Osteoblast (primary cell): ENCODE results near the gene MMEL1. TPM values are rescaled to one million over a fixed set of nuclear protein-coding genes. Genes with fewer than 3 reads are reported as not detected.
A peak's percentile ranks its signal among the peaks of the same experiment; 100 is the strongest.

Source experiments
- DNase-seq: peaks from one replicate; pipeline ENCODE4 v3.0.0; 2011; ENCODE audit warnings: low spot score, mixed read lengths; ENCODE audit not compliant: insufficient read length; ENCODE audit errors: missing footprints
- H2AFZ ChIP-seq: 2 replicates; pipeline ENCODE4 v1.6.0; 2011; ENCODE audit warnings: mild to moderate bottlenecking, low read length
- H3K27ac ChIP-seq: 2 replicates; pipeline ENCODE4 v1.5.1; 2011; ENCODE audit warnings: mild to moderate bottlenecking, low read depth, low read length, moderate library complexity
- H3K27me3 ChIP-seq: 2 replicates; pipeline ENCODE4 v1.6.0; 2012; ENCODE audit warnings: mild to moderate bottlenecking, control low read depth, inconsistent platforms, low read length, moderate library complexity; ENCODE audit not compliant: insufficient read depth
- H3K36me3 ChIP-seq: 2 replicates; pipeline ENCODE4 v1.5.1; 2011; ENCODE audit warnings: mild to moderate bottlenecking, low read length, control low read depth, moderate library complexity; ENCODE audit not compliant: insufficient read depth
- H3K4me1 ChIP-seq: 2 replicates; pipeline ENCODE4 v1.5.1; 2011; ENCODE audit warnings: mild to moderate bottlenecking, low read length, control low read depth, moderate library complexity; ENCODE audit not compliant: insufficient read depth
- H3K4me2 ChIP-seq: 2 replicates; pipeline ENCODE4 v1.6.0; 2011; ENCODE audit warnings: mild to moderate bottlenecking, low read length; ENCODE audit not compliant: insufficient read depth
- H3K4me3 ChIP-seq: fragments of 200-600 bp; sonication (generic); 3 replicates; pipeline ENCODE4 v1.5.1; 2012; ENCODE audit warnings: mild to moderate bottlenecking, low read length, inconsistent platforms; ENCODE audit not compliant: insufficient read depth
- H3K79me2 ChIP-seq: 2 replicates; pipeline ENCODE4 v1.6.0; 2012; ENCODE audit warnings: mild to moderate bottlenecking, low read length, control low read depth, inconsistent platforms; ENCODE audit not compliant: insufficient read depth
- H3K9me3 ChIP-seq: 2 replicates; pipeline ENCODE4 v1.5.1; 2011; ENCODE audit warnings: low read depth, low read length, control low read depth
- H4K20me1 ChIP-seq: 2 replicates; pipeline ENCODE4 v1.6.0; 2012; ENCODE audit warnings: mild to moderate bottlenecking, low read length, control low read depth; ENCODE audit not compliant: insufficient read depth
- CTCF ChIP-seq: IDR thresholded peaks from 2 replicates; pipeline ENCODE4 v1.5.1; 2011; ENCODE audit warnings: mild to moderate bottlenecking, low read depth, low read length, moderate library complexity; ENCODE audit errors: extremely low read depth
- total RNA-seq: library from RNA; depleted of rRNA; stranded (reverse); fragments of >200 nt; gene quantifications from 2 replicates; pipeline ENCODE4 v1.2.3, GENCODE V29; 2012

Gene MMEL1
- total RNA-seq, 1 donor, result under 0.01 TPM

GRCh38 chr1:2564815-2565374 is 67.9 kb downstream of the MMEL1 start:
- Histone ChIP-seq H3K27ac (no peak overlapping the region), H3K36me3 (no peaks in the 10 kb centered on the region), H4K20me1 (peaks cover 3% of the 10 kb centered on the region), H3K27me3 (peaks cover 8% of the 10 kb centered on the region), H2AFZ (no peak overlapping the region), H3K4me1 (no peaks in the 10 kb centered on the region), H3K4me3 (no peak overlapping the region), H3K9me3 (no peaks in the 10 kb centered on the region), H3K79me2 (no peaks in the 10 kb centered on the region), H3K4me2 (no peak overlapping the region)
- no peak for TF ChIP-seq CTCF
- DNase-seq, result peak; percentile 64

- Histone ChIP-seq H3K4me2 (no peak overlapping the region), H3K9me3 (no peaks in the 10 kb centered on the region), H3K27ac (no peak overlapping the region), H3K27me3 (peaks cover 8% of the 10 kb centered on the region), H3K4me1 (no peaks in the 10 kb centered on the region), H3K79me2 (no peaks in the 10 kb centered on the region), H2AFZ (no peak overlapping the region), H4K20me1 (peaks cover 3% of the 10 kb centered on the region), H3K4me3 (no peak overlapping the region), H3K36me3 (no peaks in the 10 kb centered on the region)
- TF ChIP-seq CTCF, result no peak
- DNase-seq, result peak; percentile 71
Measured at GRCh38 chr1:2564006-2564814, 68.6 kb downstream of the MMEL1 start.

- peak; percentile 38 for DNase-seq
- Histone ChIP-seq H3K4me2 (no peak overlapping the region), H3K9me3 (no peaks in the 10 kb centered on the region), H3K4me3 (no peak overlapping the region), H2AFZ (no peak overlapping the region), H3K79me2 (no peaks in the 10 kb centered on the region), H3K36me3 (no peaks in the 10 kb centered on the region), H3K27ac (no peak overlapping the region), H3K27me3 (peaks cover 8% of the 10 kb centered on the region), H4K20me1 (peaks cover 3% of the 10 kb centered on the region), H3K4me1 (no peaks in the 10 kb centered on the region)
- TF ChIP-seq CTCF, result no peak
Measured at GRCh38 chr1:2563205-2563604, 69.6 kb downstream of the MMEL1 start.
